GM23338 (cell line): ENCODE results near the gene DPYSL3. TPM values are rescaled to one million over a fixed set of nuclear protein-coding genes. Genes with fewer than 3 reads are reported as not detected.

Source experiments
- ATAC-seq: fragments of 200-7000 bp; cut with Tn5 transposase; 3 replicates; pipeline ENCODE4 v1.9.1; 2020
- DNase-seq: peaks from one replicate; pipeline ENCODE4 v3.0.0-alpha.2; 2015; ENCODE audit warnings: low spot score
- H2AFZ ChIP-seq: fragments of 200-600 bp; sonication (generic); 2 replicates; pipeline ENCODE4 v1.8.0; 2016; ENCODE audit warnings: antibody characterized with exemption, mild to moderate bottlenecking, moderate library complexity
- H3F3A ChIP-seq: fragments of 200-600 bp; sonication (generic); replicated peaks from 2 replicates; pipeline ENCODE4 v1.8.0; 2017; ENCODE audit warnings: antibody characterized with exemption, mixed run types, low read depth
- H3K27ac ChIP-seq: fragments of 200-600 bp; sonication (generic); 2 replicates; pipeline ENCODE4 v1.6.1; 2016; ENCODE audit warnings: low read depth
- H3K27me3 ChIP-seq: fragments of 200-600 bp; sonication (generic); 2 replicates; pipeline ENCODE4 v1.8.0; 2016; ENCODE audit warnings: mild to moderate bottlenecking, mixed run types, moderate library complexity; ENCODE audit not compliant: insufficient read depth
- H3K36me3 ChIP-seq: fragments of 200-600 bp; sonication (generic); 2 replicates; pipeline ENCODE4 v1.8.0; 2016; ENCODE audit warnings: mild to moderate bottlenecking; ENCODE audit not compliant: insufficient read depth
- H3K4me1 ChIP-seq: fragments of 200-600 bp; sonication (generic); 2 replicates; pipeline ENCODE4 v1.8.0; 2016; ENCODE audit warnings: mild to moderate bottlenecking, moderate library complexity; ENCODE audit not compliant: insufficient read depth
- H3K4me2 ChIP-seq: fragments of 200-600 bp; sonication (generic); 2 replicates; pipeline ENCODE4 v1.7.1; 2017; ENCODE audit warnings: mixed run types
- H3K4me3 ChIP-seq: fragments of 200-600 bp; sonication (generic); 2 replicates; pipeline ENCODE4 v1.6.1; 2016; ENCODE audit warnings: mixed run types
- H3K79me2 ChIP-seq: fragments of 200-600 bp; sonication (generic); replicated peaks from 2 replicates; pipeline ENCODE4 v1.8.0; 2017; ENCODE audit warnings: mild to moderate bottlenecking; ENCODE audit not compliant: insufficient read depth
- H3K9me2 ChIP-seq: fragments of 200-600 bp; sonication (generic); 2 replicates; pipeline ENCODE4 v1.8.0; 2017; ENCODE audit not compliant: insufficient read depth
- H4K20me1 ChIP-seq: fragments of 200-600 bp; sonication (generic); replicated peaks from 2 replicates; pipeline ENCODE4 v1.8.0; 2017; ENCODE audit warnings: mild to moderate bottlenecking; ENCODE audit not compliant: insufficient read depth
- H3K27ac Mint-ChIP-seq: 2 replicates; pipeline ENCODE4 v1.8.0; 2020; ENCODE audit warnings: inconsistent platforms, mild to moderate bottlenecking, moderate library complexity, mixed read lengths
- H3K27me3 Mint-ChIP-seq: 3 replicates; pipeline ENCODE4 v1.8.0; 2022; ENCODE audit warnings: low read depth, mild to moderate bottlenecking, moderate library complexity, mixed read lengths, inconsistent platforms; ENCODE audit not compliant: insufficient read depth, poor library complexity
- H3K36me3 Mint-ChIP-seq: 3 replicates; pipeline ENCODE4 v1.8.0; 2021; ENCODE audit warnings: low read depth, mild to moderate bottlenecking, inconsistent platforms, moderate library complexity, mixed read lengths
- H3K4me1 Mint-ChIP-seq: 3 replicates; pipeline ENCODE4 v1.8.0; 2020; ENCODE audit warnings: mild to moderate bottlenecking, inconsistent platforms, mixed read lengths
- H3K4me3 Mint-ChIP-seq: 3 replicates; pipeline ENCODE4 v1.8.0; 2021; ENCODE audit warnings: moderate library complexity, mild to moderate bottlenecking, inconsistent platforms, mixed read lengths
- H3K9me3 Mint-ChIP-seq: 3 replicates; pipeline ENCODE4 v1.8.0; 2020; ENCODE audit warnings: moderate library complexity, mild to moderate bottlenecking, inconsistent platforms, mixed read lengths
- CREB1 ChIP-seq: fragments of 250-450 bp; sonication (Bioruptor Pico); IDR thresholded peaks from 2 replicates; pipeline ENCODE4 v1.5.0; 2020; ENCODE audit warnings: low read depth, mild to moderate bottlenecking, moderate library complexity
- ETS1 ChIP-seq: IDR thresholded peaks from 2 replicates; pipeline ENCODE4 v1.6.1; 2016; ENCODE audit warnings: antibody characterized with exemption
- EZH2 ChIP-seq: fragments of 200-600 bp; sonication (generic); IDR thresholded peaks from one replicate; pipeline ENCODE4 v1.8.0; 2017; ENCODE audit warnings: antibody characterized with exemption, mild to moderate bottlenecking, low read depth; ENCODE audit not compliant: unreplicated experiment
- EZH2phosphoT487 ChIP-seq: fragments of 200-600 bp; sonication (generic); IDR thresholded peaks from one replicate; pipeline ENCODE4 v1.8.1; 2018; ENCODE audit warnings: antibody characterized with exemption; ENCODE audit not compliant: unreplicated experiment
- JUNB ChIP-seq: IDR thresholded peaks from one replicate; pipeline ENCODE4 v1.6.1; 2016; ENCODE audit warnings: antibody characterized with exemption; ENCODE audit not compliant: unreplicated experiment
- NANOG ChIP-seq: IDR thresholded peaks from 2 replicates; pipeline ENCODE4 v1.6.1; 2016; ENCODE audit warnings: antibody characterized with exemption, borderline replicate concordance
- POLR2AphosphoS5 ChIP-seq: IDR thresholded peaks from 2 replicates; pipeline ENCODE4 v1.6.1; 2016; ENCODE audit warnings: antibody characterized with exemption, low read depth
- STAT1 ChIP-seq: IDR thresholded peaks from one replicate; pipeline ENCODE4 v1.6.1; 2016; ENCODE audit warnings: antibody characterized with exemption; ENCODE audit not compliant: unreplicated experiment
- ZNF114 ChIP-seq: fragments of 250-450 bp; sonication (Bioruptor Pico); IDR thresholded peaks from 2 replicates; pipeline ENCODE4 v1.5.0; 2020; ENCODE audit warnings: mild to moderate bottlenecking, moderate library complexity
- ZNF331 ChIP-seq: fragments of 250-450 bp; sonication (Bioruptor Pico); IDR thresholded peaks from 2 replicates; pipeline ENCODE4 v1.5.0; 2020; ENCODE audit warnings: low read depth, mild to moderate bottlenecking, moderate library complexity
- ZNF462 ChIP-seq: fragments of 250-450 bp; sonication (Bioruptor Pico); IDR thresholded peaks from 2 replicates; pipeline ENCODE4 v1.5.0; 2020; ENCODE audit warnings: mild to moderate bottlenecking, moderate library complexity
- polyA plus RNA-seq: library from polyadenylated mRNA; unstranded; fragments of >200 nt; fragmentation: Nextera tagmentation; extraction: Ambion mirVana; gene quantifications from 2 replicates; pipeline ENCODE4 v1.2.1, GENCODE V29; 2016
- total RNA-seq: library from RNA; depleted of rRNA; stranded (reverse); fragments of >200 nt; shearing (Covaris generic); gene quantifications from 2 replicates; pipeline ENCODE4 v1.2.3, GENCODE V29; 2014
- TF ChIP-seq, protein P1 (sequence below): IDR thresholded peaks from one replicate; pipeline ENCODE4 v1.6.1; 2018; ENCODE audit warnings: antibody characterized with exemption; ENCODE audit not compliant: unreplicated experiment
- TF ChIP-seq, protein P2 (sequence below), 2 experiments: fragments of 200-600 bp in 1 of 2; sonication (generic) in 1 of 2; conservative IDR thresholded peaks; 2 replicates each; pipeline versions ENCODE4 v1.5.1 to v1.6.1; 2016 to 2017; ENCODE audit warnings: antibody characterized with exemption in 2 of 2, low read depth in 2 of 2, mild to moderate bottlenecking in 2 of 2, moderate library complexity in 1 of 2

DPYSL3 gene
- total and polyA plus RNA-seq, 2 experiments from 2014 or later: 97.6 to 455 TPM

GRCh38 chr5:147361441-147362175 is 148.3 kb downstream of the DPYSL3 start:
- Histone ChIP-seq H3K27ac (no peak overlapping the region), H3F3A (no peaks in the 10 kb centered on the region), H4K20me1 (no peaks in the 10 kb centered on the region), H3K27me3 (no peaks in the 10 kb centered on the region), H3K4me2 (no peak overlapping the region), H3K4me3 (no peak overlapping the region), H3K9me2 (no peaks in the 10 kb centered on the region), H3K79me2 (no peaks in the 10 kb centered on the region), H3K4me1 (no peaks in the 10 kb centered on the region; the same call in 1 of the 2 replicates), H2AFZ (no peak overlapping the region), H3K36me3 (no peaks in the 10 kb centered on the region)
- no peak for TF ChIP-seq STAT1
- TF ChIP-seq ETS1: no peak
- TF ChIP-seq ZNF331 (CRISPR knock-in tag): no peak
- TF ChIP-seq JUNB: no peak
- TF ChIP-seq CREB1 (CRISPR knock-in tag): no peak
- TF ChIP-seq, protein P1, sequence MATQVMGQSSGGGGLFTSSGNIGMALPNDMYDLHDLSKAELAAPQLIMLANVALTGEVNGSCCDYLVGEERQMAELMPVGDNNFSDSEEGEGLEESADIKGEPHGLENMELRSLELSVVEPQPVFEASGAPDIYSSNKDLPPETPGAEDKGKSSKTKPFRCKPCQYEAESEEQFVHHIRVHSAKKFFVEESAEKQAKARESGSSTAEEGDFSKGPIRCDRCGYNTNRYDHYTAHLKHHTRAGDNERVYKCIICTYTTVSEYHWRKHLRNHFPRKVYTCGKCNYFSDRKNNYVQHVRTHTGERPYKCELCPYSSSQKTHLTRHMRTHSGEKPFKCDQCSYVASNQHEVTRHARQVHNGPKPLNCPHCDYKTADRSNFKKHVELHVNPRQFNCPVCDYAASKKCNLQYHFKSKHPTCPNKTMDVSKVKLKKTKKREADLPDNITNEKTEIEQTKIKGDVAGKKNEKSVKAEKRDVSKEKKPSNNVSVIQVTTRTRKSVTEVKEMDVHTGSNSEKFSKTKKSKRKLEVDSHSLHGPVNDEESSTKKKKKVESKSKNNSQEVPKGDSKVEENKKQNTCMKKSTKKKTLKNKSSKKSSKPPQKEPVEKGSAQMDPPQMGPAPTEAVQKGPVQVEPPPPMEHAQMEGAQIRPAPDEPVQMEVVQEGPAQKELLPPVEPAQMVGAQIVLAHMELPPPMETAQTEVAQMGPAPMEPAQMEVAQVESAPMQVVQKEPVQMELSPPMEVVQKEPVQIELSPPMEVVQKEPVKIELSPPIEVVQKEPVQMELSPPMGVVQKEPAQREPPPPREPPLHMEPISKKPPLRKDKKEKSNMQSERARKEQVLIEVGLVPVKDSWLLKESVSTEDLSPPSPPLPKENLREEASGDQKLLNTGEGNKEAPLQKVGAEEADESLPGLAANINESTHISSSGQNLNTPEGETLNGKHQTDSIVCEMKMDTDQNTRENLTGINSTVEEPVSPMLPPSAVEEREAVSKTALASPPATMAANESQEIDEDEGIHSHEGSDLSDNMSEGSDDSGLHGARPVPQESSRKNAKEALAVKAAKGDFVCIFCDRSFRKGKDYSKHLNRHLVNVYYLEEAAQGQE: no peak
- TF ChIP-seq, protein P2, sequence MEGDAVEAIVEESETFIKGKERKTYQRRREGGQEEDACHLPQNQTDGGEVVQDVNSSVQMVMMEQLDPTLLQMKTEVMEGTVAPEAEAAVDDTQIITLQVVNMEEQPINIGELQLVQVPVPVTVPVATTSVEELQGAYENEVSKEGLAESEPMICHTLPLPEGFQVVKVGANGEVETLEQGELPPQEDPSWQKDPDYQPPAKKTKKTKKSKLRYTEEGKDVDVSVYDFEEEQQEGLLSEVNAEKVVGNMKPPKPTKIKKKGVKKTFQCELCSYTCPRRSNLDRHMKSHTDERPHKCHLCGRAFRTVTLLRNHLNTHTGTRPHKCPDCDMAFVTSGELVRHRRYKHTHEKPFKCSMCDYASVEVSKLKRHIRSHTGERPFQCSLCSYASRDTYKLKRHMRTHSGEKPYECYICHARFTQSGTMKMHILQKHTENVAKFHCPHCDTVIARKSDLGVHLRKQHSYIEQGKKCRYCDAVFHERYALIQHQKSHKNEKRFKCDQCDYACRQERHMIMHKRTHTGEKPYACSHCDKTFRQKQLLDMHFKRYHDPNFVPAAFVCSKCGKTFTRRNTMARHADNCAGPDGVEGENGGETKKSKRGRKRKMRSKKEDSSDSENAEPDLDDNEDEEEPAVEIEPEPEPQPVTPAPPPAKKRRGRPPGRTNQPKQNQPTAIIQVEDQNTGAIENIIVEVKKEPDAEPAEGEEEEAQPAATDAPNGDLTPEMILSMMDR (conservative IDR thresholded peaks at IDR 0.05; ENCODE audit: low read depth in 2 of 2): no peak
- TF ChIP-seq ZNF462: no peak
- TF ChIP-seq POLR2AphosphoS5: no peak
- TF ChIP-seq EZH2: no peak
- no peak for TF ChIP-seq ZNF114 (CRISPR knock-in tag)
- no peak for TF ChIP-seq NANOG
- TF ChIP-seq EZH2phosphoT487: no peak
- Mint-ChIP-seq H3K9me3 (no peaks in the 10 kb centered on the region), H3K36me3 (no peaks in the 10 kb centered on the region), H3K4me3 (no peak overlapping the region), H3K27me3 (peaks cover 2% of the 10 kb centered on the region), H3K27ac (no peak overlapping the region), H3K4me1 (0 out of 3 replicates have a peak, but pooled peaks cover 3% of the 10 kb centered on the region)
- ATAC-seq: no peak
- no peak for DNase-seq
